Uterus (tissue), 2 donors: ENCODE measurements around the gene BIRC5.

ENCODE experiments used
- POLR2A ChIP-seq, 2 donors: fragments of 450-650 bp; IDR thresholded peaks; one replicate each; pipeline ENCODE4 v1.6.1; 2016; ENCODE audit warnings: antibody characterized with exemption in 2 of 2, mild to moderate bottlenecking in 1 of 2, moderate library complexity in 1 of 2
- TF ChIP-seq, protein P1 (sequence below), 4 experiments: fragments of 200-600 bp in 2 of 4; fragments of 450-650 bp in 2 of 4; sonication (generic) in 2 of 4; IDR thresholded peaks; one replicate each; pipeline ENCODE4 v1.5.1; 2016 to 2019; ENCODE audit warnings: antibody characterized with exemption in 4 of 4, mild to moderate bottlenecking in 2 of 4, moderate library complexity in 1 of 4

GRCh38 chr17:78250891-78251772 lies 37.1 kb downstream of the BIRC5 start:
- TF ChIP-seq, protein P1, sequence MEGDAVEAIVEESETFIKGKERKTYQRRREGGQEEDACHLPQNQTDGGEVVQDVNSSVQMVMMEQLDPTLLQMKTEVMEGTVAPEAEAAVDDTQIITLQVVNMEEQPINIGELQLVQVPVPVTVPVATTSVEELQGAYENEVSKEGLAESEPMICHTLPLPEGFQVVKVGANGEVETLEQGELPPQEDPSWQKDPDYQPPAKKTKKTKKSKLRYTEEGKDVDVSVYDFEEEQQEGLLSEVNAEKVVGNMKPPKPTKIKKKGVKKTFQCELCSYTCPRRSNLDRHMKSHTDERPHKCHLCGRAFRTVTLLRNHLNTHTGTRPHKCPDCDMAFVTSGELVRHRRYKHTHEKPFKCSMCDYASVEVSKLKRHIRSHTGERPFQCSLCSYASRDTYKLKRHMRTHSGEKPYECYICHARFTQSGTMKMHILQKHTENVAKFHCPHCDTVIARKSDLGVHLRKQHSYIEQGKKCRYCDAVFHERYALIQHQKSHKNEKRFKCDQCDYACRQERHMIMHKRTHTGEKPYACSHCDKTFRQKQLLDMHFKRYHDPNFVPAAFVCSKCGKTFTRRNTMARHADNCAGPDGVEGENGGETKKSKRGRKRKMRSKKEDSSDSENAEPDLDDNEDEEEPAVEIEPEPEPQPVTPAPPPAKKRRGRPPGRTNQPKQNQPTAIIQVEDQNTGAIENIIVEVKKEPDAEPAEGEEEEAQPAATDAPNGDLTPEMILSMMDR (IDR thresholded peaks at IDR 0.05) = peak; percentile 99
- peak in 1 of 2 donors; percentile 23 for TF ChIP-seq POLR2A (IDR thresholded peaks at IDR 0.05)
